RWPE1 (cell line): ENCODE data around the gene C2orf74.
"Not testable (repeated sequence)": the region's sequence is repeated elsewhere in the genome, so short reads cannot be mapped to it uniquely, and the experiment has no call there.

ENCODE experiments used
- CTCF ChIA-PET: fragments of 350-600 bp; sonication (Branson Sonifier 250); formaldehyde crosslinking; extraction: SDS; loops from one replicate; lab custom pipeline; 2021; lab: Yijun Ruan, JAX
- POLR2A ChIA-PET: fragments of 400-600 bp; formaldehyde crosslinking; extraction: SDS; loops from one replicate; lab custom pipeline; 2020; ENCODE audit warnings: antibody characterized with exemption; ENCODE audit not compliant: low non-redundant PET; lab: Yijun Ruan, JAX
- DNase-seq: peaks from one replicate; pipeline ENCODE4 v3.0.0; 2012; ENCODE audit warnings: low spot score
- H3K27ac ChIP-seq: fragments of 450-650 bp; 2 replicates; pipeline ENCODE4 v1.5.1; 2017
- TF ChIP-seq, protein P1 (sequence below): fragments of 450-650 bp; conservative IDR thresholded peaks from 2 replicates; pipeline ENCODE4 v1.5.1; 2017; ENCODE audit warnings: low read depth, mild to moderate bottlenecking

The C2orf74 gene

DNA sequence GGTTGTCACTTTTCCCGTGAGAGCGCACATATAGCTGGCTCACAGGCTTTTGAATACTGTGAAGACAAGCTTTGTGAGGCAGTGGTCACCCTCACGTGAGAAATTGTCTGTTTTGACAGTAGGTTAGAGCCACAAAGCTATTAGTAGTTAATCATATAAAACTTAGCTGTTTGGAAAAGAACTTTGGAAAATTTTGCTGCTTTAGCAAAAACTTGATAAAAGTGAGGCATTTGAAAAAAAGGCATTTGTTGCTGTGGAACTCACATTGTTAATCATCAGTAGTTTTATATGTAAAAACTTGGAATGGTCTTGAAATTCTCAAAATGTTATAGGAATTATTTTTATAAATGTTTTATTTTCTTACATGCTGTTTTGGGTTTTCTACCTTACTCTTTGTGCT is 22.3 kb downstream of the C2orf74 start:
- H3K27ac ChIP-seq = no peak overlapping the region
- no peak for DNase-seq
- POLR2A ChIA-PET = no interaction called here
- CTCF ChIA-PET = no interaction called here
- TF ChIP-seq, protein P1, sequence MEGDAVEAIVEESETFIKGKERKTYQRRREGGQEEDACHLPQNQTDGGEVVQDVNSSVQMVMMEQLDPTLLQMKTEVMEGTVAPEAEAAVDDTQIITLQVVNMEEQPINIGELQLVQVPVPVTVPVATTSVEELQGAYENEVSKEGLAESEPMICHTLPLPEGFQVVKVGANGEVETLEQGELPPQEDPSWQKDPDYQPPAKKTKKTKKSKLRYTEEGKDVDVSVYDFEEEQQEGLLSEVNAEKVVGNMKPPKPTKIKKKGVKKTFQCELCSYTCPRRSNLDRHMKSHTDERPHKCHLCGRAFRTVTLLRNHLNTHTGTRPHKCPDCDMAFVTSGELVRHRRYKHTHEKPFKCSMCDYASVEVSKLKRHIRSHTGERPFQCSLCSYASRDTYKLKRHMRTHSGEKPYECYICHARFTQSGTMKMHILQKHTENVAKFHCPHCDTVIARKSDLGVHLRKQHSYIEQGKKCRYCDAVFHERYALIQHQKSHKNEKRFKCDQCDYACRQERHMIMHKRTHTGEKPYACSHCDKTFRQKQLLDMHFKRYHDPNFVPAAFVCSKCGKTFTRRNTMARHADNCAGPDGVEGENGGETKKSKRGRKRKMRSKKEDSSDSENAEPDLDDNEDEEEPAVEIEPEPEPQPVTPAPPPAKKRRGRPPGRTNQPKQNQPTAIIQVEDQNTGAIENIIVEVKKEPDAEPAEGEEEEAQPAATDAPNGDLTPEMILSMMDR = no peak

DNA sequence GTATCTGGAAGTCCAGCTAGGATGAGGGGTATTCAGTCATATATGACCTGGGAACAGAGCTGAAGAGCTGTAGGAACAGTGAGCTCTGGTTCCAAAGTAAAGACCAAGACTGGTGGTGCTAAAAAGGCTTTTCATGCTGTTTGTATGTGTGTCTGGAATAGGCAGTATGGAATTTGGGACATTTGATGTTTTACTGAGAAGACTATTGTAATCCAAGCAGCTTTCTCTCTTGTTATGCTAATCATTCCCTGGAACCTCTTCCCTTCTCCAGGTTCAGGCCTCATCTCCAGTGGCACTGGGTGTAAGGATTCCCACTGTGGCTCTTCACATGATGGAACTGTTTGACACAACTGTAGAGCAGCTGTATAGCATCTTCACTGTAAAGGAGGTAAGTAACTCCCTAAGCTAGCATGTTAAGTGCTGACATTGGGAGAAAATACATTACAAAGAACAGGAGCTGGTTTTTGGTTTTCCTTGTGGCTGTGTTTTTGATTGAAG is 23.3 kb downstream of the C2orf74 start:
- POLR2A ChIA-PET = no interaction called here
- CTCF ChIA-PET = interaction anchor here (0.5 to 0.6 kb wide), 2 partner anchors 204 to 1866 kb away, joined by 3 to 5 read pairs; no protein-coding TSS in a partner anchor
- no peak overlapping the region for H3K27ac ChIP-seq
- no peak for DNase-seq
- TF ChIP-seq, protein P1 = no peak

DNA sequence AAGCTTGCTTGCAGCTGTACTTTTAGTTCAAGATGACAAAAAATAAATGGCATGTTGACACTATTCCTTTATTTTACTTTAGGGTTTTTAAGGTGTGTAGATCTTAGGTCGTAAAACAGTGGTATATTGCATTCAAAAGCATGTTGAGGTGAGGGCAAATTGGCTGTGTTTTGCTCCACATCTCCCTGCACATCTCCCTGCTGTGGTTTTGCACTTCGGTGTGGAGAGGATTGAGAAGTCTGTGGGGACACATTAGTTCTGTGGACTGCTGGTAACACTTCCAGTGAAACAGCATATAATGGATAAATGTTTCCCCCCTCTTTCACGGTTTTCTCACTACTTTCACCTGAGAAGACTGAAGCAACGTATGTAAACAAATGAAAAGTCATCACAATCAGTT is 25.1 kb downstream of the C2orf74 start:
- POLR2A ChIA-PET = no interaction called here
- CTCF ChIA-PET = no interaction called here
- TF ChIP-seq, protein P1 = no peak
- no peak overlapping the region for H3K27ac ChIP-seq
- no peak for DNase-seq

DNA sequence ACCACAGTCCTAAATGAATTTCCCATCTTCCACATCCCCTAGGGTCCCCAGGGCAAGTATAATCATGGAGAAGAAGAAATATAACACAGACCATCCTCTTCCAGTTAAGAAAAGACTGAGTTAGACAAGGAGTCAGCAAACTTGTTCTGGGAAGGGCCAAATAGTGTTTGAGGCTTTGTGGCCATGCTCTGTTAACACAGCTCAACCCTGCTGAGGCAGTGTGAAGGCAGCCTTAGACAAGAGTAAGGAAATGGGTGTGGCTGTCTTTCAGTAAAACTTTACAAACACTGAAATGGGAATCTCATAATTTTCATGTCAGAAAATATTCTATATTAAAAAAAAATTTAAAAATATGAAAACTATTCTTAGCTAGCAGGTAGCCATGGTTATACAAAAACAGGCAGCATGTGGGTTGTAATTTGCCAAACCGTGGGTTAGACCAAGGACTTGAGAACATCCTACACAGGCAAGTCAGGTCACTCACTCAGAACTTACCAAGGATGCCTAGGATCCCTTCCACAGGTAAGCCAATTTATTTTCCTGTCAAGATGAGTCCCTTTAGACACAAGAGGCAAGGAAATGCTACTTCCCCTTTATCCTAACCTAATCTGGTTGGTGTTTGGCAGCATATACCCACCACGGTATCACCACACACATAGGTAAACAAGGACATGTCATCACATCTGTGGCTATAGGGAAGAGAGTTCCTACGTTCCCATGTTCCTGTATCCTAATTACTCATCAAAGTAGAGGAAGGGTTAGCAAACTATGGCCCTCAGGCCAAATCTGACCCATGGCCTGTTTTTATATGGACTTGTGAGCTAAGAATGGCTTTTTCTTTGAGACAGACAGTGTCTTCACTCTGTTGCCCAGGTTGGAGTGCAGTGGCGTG is 31.9 kb downstream of the C2orf74 start:
- no peak overlapping the region for H3K27ac ChIP-seq
- CTCF ChIA-PET = interaction anchor here (0.7 kb wide), 1 partner anchor 148 kb away, joined by 3 read pairs; no protein-coding TSS in a partner anchor
- DNase-seq = no peak
- TF ChIP-seq, protein P1 = no peak
- POLR2A ChIA-PET = no interaction called here

DNA sequence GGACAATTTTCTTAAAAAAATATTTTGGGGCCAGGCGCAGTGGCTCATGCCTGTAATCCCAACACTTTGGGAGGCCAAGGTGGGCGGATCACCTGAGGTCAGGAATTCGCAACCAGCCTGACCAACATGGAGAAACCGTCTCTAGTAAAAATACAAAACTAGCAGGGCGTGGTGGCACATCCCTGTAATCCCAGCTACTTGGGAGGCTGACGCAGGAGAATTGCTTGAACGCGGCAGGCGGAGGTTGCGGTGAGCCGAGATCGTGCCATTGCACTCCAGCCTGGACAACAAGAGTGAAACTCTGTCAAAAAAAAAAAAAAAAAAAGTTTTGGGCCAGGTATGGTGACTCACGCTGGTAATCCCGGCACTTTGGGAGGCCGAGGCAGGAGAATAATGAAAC is 32.7 kb downstream of the C2orf74 start:
- DNase-seq, POLR2A ChIA-PET, H3K27ac ChIP-seq: not testable (repeated sequence)
- CTCF ChIA-PET = interaction anchor here (0.7 kb wide), 1 partner anchor 147 kb away, joined by 3 read pairs; no protein-coding TSS in a partner anchor

DNA sequence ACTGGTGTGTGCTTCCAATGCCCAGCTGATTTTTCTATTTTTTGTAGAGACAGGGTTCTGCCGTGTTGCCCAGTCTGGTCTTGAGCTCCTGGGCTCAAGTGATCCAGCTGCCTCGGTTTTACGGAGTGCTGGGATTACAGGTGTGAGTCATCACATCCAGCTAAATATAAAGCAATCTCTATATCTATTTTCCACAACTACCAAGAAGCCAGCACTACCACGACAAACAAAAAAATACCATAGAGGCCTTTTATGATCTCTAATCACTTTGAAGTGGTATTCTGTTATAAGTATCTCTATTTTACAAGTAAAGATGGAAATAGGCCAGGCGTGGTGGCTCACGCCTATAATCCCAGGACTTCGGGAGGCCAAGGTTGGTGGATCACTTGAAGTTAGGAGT is 34.7 kb downstream of the C2orf74 start:
- no peak for DNase-seq
- ChIA-PET POLR2A (no interaction called here), CTCF (interaction anchor here (0.6 kb wide), 1 partner anchor 482 kb away, joined by 3 read pairs; no protein-coding TSS in a partner anchor)
- no peak overlapping the region for H3K27ac ChIP-seq
- TF ChIP-seq, protein P1 = no peak

DNA sequence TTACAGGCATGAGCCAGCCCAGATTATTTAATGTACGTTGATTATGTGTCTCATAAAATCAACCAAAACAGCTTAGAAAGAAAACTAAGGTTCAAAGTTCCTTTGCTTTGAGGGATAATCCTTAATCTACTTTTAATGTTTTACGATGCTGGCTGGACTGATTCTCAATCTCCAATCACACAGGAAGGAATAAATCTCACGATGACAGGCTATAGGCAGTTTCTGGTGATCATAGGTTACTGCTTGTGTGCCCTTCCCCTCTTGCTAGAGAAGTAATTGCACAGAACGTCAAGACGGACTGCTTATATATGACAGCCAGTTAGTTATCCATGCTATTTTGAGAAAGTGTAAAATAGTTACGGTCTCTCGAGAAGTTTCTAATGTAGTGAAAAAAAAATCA is 43.1 kb downstream of the C2orf74 start:
- H3K27ac ChIP-seq = no peak overlapping the region
- CTCF ChIA-PET = no interaction called here
- no peak for DNase-seq
- POLR2A ChIA-PET = no interaction called here
- TF ChIP-seq, protein P1 = no peak
